ENCODE data around the gene ORC1. TPM values are rescaled to one million over a fixed set of nuclear protein-coding genes. Genes with fewer than 3 reads are reported as not detected.
A peak's percentile ranks its signal among the peaks of the same experiment; 100 is the strongest.

The ORC1 gene
- polyA plus RNA-seq (ENCODE audit: insufficient read length in 12 of 12) = 1 to 10 TPM in 10 of 12 donors, not detected in 2; 2.1 to 5.0 (median 3.3) TPM
- long read RNA-seq, donor 1 = 0 reads
- long read RNA-seq, donor 2, partial matches to known transcripts = 0 of 1 reads
- long read RNA-seq, donor 2, other reads (novel, unspliced or antisense) = 0 of 1 reads
- long read RNA-seq, donor 3 = 0 reads
- long read RNA-seq, donor 4 = 0 reads
- long read RNA-seq, donor 5, partial matches to known transcripts = 0 of 1 reads
- long read RNA-seq, donor 5, other reads (novel, unspliced or antisense) = 0 of 1 reads
- long read RNA-seq, donor 6 = 0 reads
- long read RNA-seq, donor 7 = 0 reads
- long read RNA-seq, donor 8 = 0 reads
- long read RNA-seq, donor 9 = 0 reads
- long read RNA-seq, donor 10, partial matches to known transcripts = 0 of 1 reads
- long read RNA-seq, donor 10, other reads (novel, unspliced or antisense) = 0 of 1 reads
- long read RNA-seq, donor 11 = 0 reads

- peak; percentile 97 for DNase-seq
Measured at GRCh38 chr1:52404116-52404974, at the start of gene ORC1, which contains the start of gene PRPF38A. TSS of gene ORC1 (minus strand) at chr1:52404423. CDS start at chr1:52402223, 2,200 bp downstream. TSS of gene PRPF38A (plus strand) at chr1:52404602. CDS start at chr1:52404750, 148 bp downstream.

- DNase-seq = no peak
Measured at GRCh38 chr1:52444463-52444862, 40.2 kb upstream of the ORC1 start.

- DNase-seq = no peak
Measured at GRCh38 chr1:52439976-52440375, 35.8 kb upstream of the ORC1 start.

GRCh38 chr1:52436817-52437216 lies 32.6 kb upstream of the ORC1 start:
- no peak for DNase-seq

- no peak for DNase-seq
Measured at GRCh38 chr1:52435650-52436049, 31.4 kb upstream of the ORC1 start.

GRCh38 chr1:52435211-52435610 lies 31.0 kb upstream of the ORC1 start:
- DNase-seq = no peak

- no peak for DNase-seq
Measured at GRCh38 chr1:52432807-52433206, 28.6 kb upstream of the ORC1 start.

GRCh38 chr1:52427152-52427551 lies 22.9 kb upstream of the ORC1 start:
- no peak for DNase-seq

GRCh38 chr1:52426371-52426770 lies 22.1 kb upstream of the ORC1 start:
- DNase-seq = no peak

GRCh38 chr1:52424813-52425212 lies 20.6 kb upstream of the ORC1 start:
- DNase-seq = no peak

- no peak for DNase-seq
Measured at GRCh38 chr1:52424231-52424636, 20.0 kb upstream of the ORC1 start.

- DNase-seq = no peak
Measured at GRCh38 chr1:52423771-52424170, 19.5 kb upstream of the ORC1 start.

- DNase-seq = no peak
Measured at GRCh38 chr1:52423055-52423454, 18.8 kb upstream of the ORC1 start.

- no peak for DNase-seq
Measured at GRCh38 chr1:52420713-52421112, 16.5 kb upstream of the ORC1 start.

- no peak for DNase-seq
Measured at GRCh38 chr1:52416811-52417210, 12.6 kb upstream of the ORC1 start.

- no peak for DNase-seq
Measured at GRCh38 chr1:52414942-52415341, 10.7 kb upstream of the ORC1 start.

- DNase-seq = no peak
Measured at GRCh38 chr1:52413410-52413989, 9.3 kb upstream of the ORC1 start.

- DNase-seq = no peak
Measured at GRCh38 chr1:52404975-52405338, 734 bp upstream of the ORC1 start.

GRCh38 chr1:52403566-52404115 lies 582 bp downstream of the ORC1 start:
- no peak for DNase-seq

- no peak for DNase-seq
Measured at GRCh38 chr1:52402860-52403240, 1.4 kb downstream of the ORC1 start.

- no peak for DNase-seq
Measured at GRCh38 chr1:52400131-52400530, 4.1 kb downstream of the ORC1 start.

GRCh38 chr1:52399629-52400028 lies 4.6 kb downstream of the ORC1 start:
- DNase-seq = no peak
